H1 (cell line): ENCODE data around the gene ZFP36L2. TPM values are rescaled to one million over a fixed set of nuclear protein-coding genes. Genes with fewer than 3 reads are reported as not detected.

Source experiments
- CTCF ChIA-PET: fragments of 300-600 bp; sonication (Branson Sonifier 250); formaldehyde crosslinking; loops from one replicate; lab custom pipeline; 2021; ENCODE audit not compliant: partially characterized antibody; lab: Charles Lee
- POLR2A ChIA-PET: fragments of 300-600 bp; sonication (Branson Sonifier 250); formaldehyde crosslinking; loops from one replicate; lab custom pipeline; 2021; ENCODE audit warnings: inconsistent platforms; ENCODE audit not compliant: partially characterized antibody; lab: Charles Lee
- DNase-seq, 2 experiments: peaks; one replicate each; pipeline versions ENCODE4 v3.0.0 to v3.0.0-alpha.2; 2010 to 2022; ENCODE audit warnings: low spot score in 2 of 2, low read depth in 1 of 2, mixed read lengths in 1 of 2
- FAIRE-seq: peaks from 2 replicates; lab custom pipeline; 2011; peaks lifted over from hg19 to GRCh38; lab: Jason Lieb, UNC
- H2AFZ ChIP-seq: 2 replicates; pipeline ENCODE4 v1.8.1; 2012; ENCODE audit warnings: low read length, inconsistent platforms
- H2AK5ac ChIP-seq: 2 replicates; pipeline ENCODE4 v1.6.1; 2013; ENCODE audit warnings: low read depth, low read length
- H2BK120ac ChIP-seq: replicated peaks from 2 replicates; pipeline ENCODE3; 2013; ENCODE audit warnings: low read depth, low read length, inconsistent platforms
- H2BK12ac ChIP-seq: 2 replicates; pipeline ENCODE4 v1.6.1; 2013; ENCODE audit warnings: low read depth, low read length
- H2BK15ac ChIP-seq: 2 replicates; pipeline ENCODE4 v1.6.1; 2013; ENCODE audit warnings: low read length
- H2BK20ac ChIP-seq: 2 replicates; pipeline ENCODE4 v1.6.1; 2013; ENCODE audit warnings: low read length
- H2BK5ac ChIP-seq: 2 replicates; pipeline ENCODE4 v1.6.1; 2013; ENCODE audit warnings: low read depth, low read length
- H3K14ac ChIP-seq: 2 replicates; pipeline ENCODE4 v1.6.1; 2013; ENCODE audit warnings: inconsistent platforms; ENCODE audit not compliant: insufficient read length
- H3K18ac ChIP-seq: 2 replicates; pipeline ENCODE4 v1.6.1; 2013; ENCODE audit warnings: low read length; ENCODE audit errors: extremely low read depth
- H3K23ac ChIP-seq: 2 replicates; pipeline ENCODE4 v1.6.1; 2013; ENCODE audit warnings: inconsistent platforms; ENCODE audit not compliant: insufficient read length
- H3K23me2 ChIP-seq: 2 replicates; pipeline ENCODE4 v1.6.1; 2013; ENCODE audit warnings: low read depth, low read length
- H3K27ac ChIP-seq: 2 replicates; pipeline ENCODE4 v1.6.1; 2011; ENCODE audit warnings: low read depth, low read length, inconsistent platforms
- H3K27me3 ChIP-seq, 4 experiments: replicated peaks in 1 of 4; 1 replicate in 1 of 4; 2 replicates in 3 of 4; pipeline versions ENCODE4 v1.6.1 to v1.8.1; 2011 to 2013; ENCODE audit warnings: low read length in 3 of 4, mild to moderate bottlenecking in 3 of 4, inconsistent platforms in 2 of 4, mixed read lengths in 2 of 4, moderate library complexity in 1 of 4; ENCODE audit not compliant: control insufficient read depth in 3 of 4, insufficient read depth in 3 of 4; ENCODE audit errors: extremely low read depth in 1 of 4
- H3K36me3 ChIP-seq, 4 experiments: 2 replicates each; pipeline versions ENCODE4 v1.6.1 to v1.8.1; 2011 to 2013; ENCODE audit warnings: mild to moderate bottlenecking in 4 of 4, low read length in 3 of 4, moderate library complexity in 2 of 4, control low read depth in 1 of 4, inconsistent platforms in 1 of 4; ENCODE audit not compliant: insufficient read depth in 4 of 4, control insufficient read depth in 2 of 4
- H3K4ac ChIP-seq: replicated peaks from 2 replicates; pipeline ENCODE3; 2013; ENCODE audit warnings: low read length, low read depth, mixed read lengths, inconsistent platforms; ENCODE audit not compliant: insufficient read length
- H3K4me1 ChIP-seq, 4 experiments: replicated peaks in 1 of 4; 1 replicate in 1 of 4; 2 replicates in 3 of 4; pipeline versions ENCODE4 v1.6.1 to v1.8.1; 2011 to 2013; ENCODE audit warnings: low read length in 3 of 4, inconsistent platforms in 2 of 4, mixed read lengths in 1 of 4; ENCODE audit not compliant: insufficient read depth in 4 of 4, control insufficient read depth in 3 of 4
- H3K4me2 ChIP-seq, 2 experiments: 2 replicates each; pipeline versions ENCODE4 v1.6.1 to v1.8.1; 2011 to 2013; ENCODE audit warnings: low read depth in 2 of 2, low read length in 2 of 2, control low read depth in 1 of 2, inconsistent platforms in 1 of 2, mild to moderate bottlenecking in 1 of 2; ENCODE audit not compliant: insufficient read depth in 1 of 2
- H3K4me3 ChIP-seq, 4 experiments: fragments of 200-600, 300-600 bp in 1 of 4; sonication (generic), shearing (Covaris generic), sonication (Bioruptor Twin) in 1 of 4; 2 replicates each; pipeline versions ENCODE4 v1.5.1 to v1.8.1; 2011 to 2016; ENCODE audit warnings: low read length in 4 of 4, low read depth in 3 of 4, control low read depth in 2 of 4, inconsistent platforms in 2 of 4, mild to moderate bottlenecking in 2 of 4, mixed read lengths in 1 of 4, moderate library complexity in 1 of 4; ENCODE audit not compliant: insufficient read depth in 2 of 4; ENCODE audit errors: extremely low read depth in 1 of 4
- H3K56ac ChIP-seq: replicated peaks from 2 replicates; pipeline ENCODE3; 2013; ENCODE audit warnings: low read depth, mild to moderate bottlenecking, mixed read lengths, low read length, inconsistent platforms; ENCODE audit not compliant: insufficient read length
- H3K79me1 ChIP-seq: 2 replicates; pipeline ENCODE4 v1.6.1; 2013; ENCODE audit warnings: low read depth, low read length, control low read depth
- H3K79me2 ChIP-seq, 2 experiments: 2 replicates each; pipeline versions ENCODE4 v1.6.1 to v1.8.1; 2012 to 2013; ENCODE audit warnings: low read length in 2 of 2, mild to moderate bottlenecking in 2 of 2, inconsistent platforms in 1 of 2; ENCODE audit not compliant: insufficient read depth in 2 of 2, control insufficient read depth in 1 of 2
- H3K9ac ChIP-seq, 4 experiments: replicated peaks in 1 of 4; 1 replicate in 1 of 4; 2 replicates in 3 of 4; pipeline versions ENCODE4 v1.6.1 to v1.8.1; 2011 to 2013; ENCODE audit warnings: low read depth in 3 of 4, low read length in 3 of 4, control low read depth in 2 of 4, mild to moderate bottlenecking in 2 of 4, moderate library complexity in 2 of 4, inconsistent platforms in 1 of 4; ENCODE audit errors: extremely low read depth in 1 of 4
- H3K9me3 ChIP-seq, 2 experiments: 2 replicates each; pipeline versions ENCODE4 v1.6.1 to v1.8.1; 2012 to 2013; ENCODE audit warnings: mild to moderate bottlenecking in 2 of 2, moderate library complexity in 2 of 2, control low read depth in 1 of 2, inconsistent platforms in 1 of 2, low read depth in 1 of 2, low read length in 1 of 2, mixed read lengths in 1 of 2; ENCODE audit not compliant: insufficient read depth in 2 of 2
- H4K20me1 ChIP-seq, 2 experiments: replicated peaks in 1 of 2; 2 replicates each; pipeline versions ENCODE3 to v1.8.1; 2011 to 2013; ENCODE audit warnings: inconsistent platforms in 2 of 2, low read length in 2 of 2, mild to moderate bottlenecking in 1 of 2; ENCODE audit not compliant: insufficient read depth in 2 of 2, control insufficient read depth in 1 of 2
- H4K5ac ChIP-seq: 2 replicates; pipeline ENCODE4 v1.6.1; 2013; ENCODE audit warnings: low read length, low read depth, mixed read lengths, inconsistent platforms; ENCODE audit not compliant: insufficient read length
- H4K8ac ChIP-seq: 2 replicates; pipeline ENCODE4 v1.8.0; 2013; ENCODE audit warnings: mild to moderate bottlenecking, moderate library complexity, low read length, inconsistent platforms; ENCODE audit not compliant: insufficient read depth; ENCODE audit errors: extremely low read depth
- H4K91ac ChIP-seq: replicated peaks from 2 replicates; pipeline ENCODE3; 2013; ENCODE audit warnings: low read length, mixed read lengths, inconsistent platforms; ENCODE audit not compliant: insufficient read length
- ATF2 ChIP-seq: IDR thresholded peaks from 2 replicates; pipeline ENCODE4 v1.6.1; 2012; ENCODE audit warnings: low read length, inconsistent platforms
- RAD21 ChIP-seq, 2 experiments: IDR thresholded peaks in 1 of 2; conservative IDR thresholded peaks in 1 of 2; 2 replicates each; pipeline ENCODE4 v1.6.1; 2011; ENCODE audit warnings: low read depth in 2 of 2, low read length in 2 of 2, improper control_type of control experiment in 1 of 2, inconsistent platforms in 1 of 2, mild to moderate bottlenecking in 1 of 2, moderate library complexity in 1 of 2
- WGBS, 2 experiments: shearing (Covaris generic) in 1 of 2; methylation state at CpG; one replicate each; pipeline versions ENCODE4 v1.1.6 to v1.1.7; 2013 to 2015; ENCODE audit warnings: low lambda C conversion rate in 2 of 2, mixed read lengths in 2 of 2, inconsistent platforms in 1 of 2, low coverage in 1 of 2, missing lambda C conversion rate in 1 of 2; ENCODE audit not compliant: insufficient replicate concordance in 2 of 2, insufficient coverage in 1 of 2, insufficient read length in 1 of 2; ENCODE audit errors: extremely low coverage in 1 of 2, missing lambda C conversion rate in 1 of 2; 5-methylcytosine and 5-hydroxymethylcytosine counted together
- polyA plus RNA-seq, 7 experiments: library from polyadenylated mRNA; depleted of rRNA in 3 of 7; stranded (reverse) in 5 of 7; unstranded in 2 of 7; fragments of >200 nt in 5 of 7; fragments of 200-250 nt in 2 of 7; gene quantifications; 1 replicate in 5 of 7; 2 replicates in 1 of 7; 4 replicates in 1 of 7; pipeline versions ENCODE4 v1.2.1 to v1.2.3, GENCODE V29; 2011 to 2013; ENCODE audit warnings: missing spikeins in 2 of 7, mixed read lengths in 2 of 7
- total RNA-seq: library from RNA; stranded (reverse); fragmentation: NEBNext Ultra II Directional; extraction: Animal tissue kit (Norgen Biotek cat#: 25700); gene quantifications from 2 replicates; pipeline ENCODE4 v1.2.1, GENCODE V29; 2021

The ZFP36L2 gene
- total and polyA plus RNA-seq, 2 of the 8 experiments (the other 6 are each of a cell fraction or from before 2014, with no cell fraction given): 13.4 to 102 TPM

- Histone ChIP-seq H3K27me3 (no peaks in the 10 kb centered on the region), H2BK12ac (peak overlapping the region; percentile 83; the same call in 1 of the 2 replicates), H3K4me3 (no peak overlapping the region), H3K14ac (no peak overlapping the region), H4K5ac (no peak overlapping the region), H3K27ac (no peak overlapping the region), H2BK120ac (no peak overlapping the region), H3K18ac (no peak overlapping the region), H3K4me2 (no peak overlapping the region), H4K91ac (peak overlapping the region; percentile 25), H2AFZ (no peak overlapping the region), H3K56ac (no peak overlapping the region), H3K36me3 (no peaks in the 10 kb centered on the region), H3K4ac (peak overlapping the region; percentile 9), H4K8ac (no peak overlapping the region), H3K79me2 (no peaks in the 10 kb centered on the region), H3K79me1 (no peaks in the 10 kb centered on the region), H3K23me2 (no peaks in the 10 kb centered on the region), H2AK5ac (no peak overlapping the region), H2BK15ac (no peak overlapping the region), H4K20me1 (no peaks in the 10 kb centered on the region), H3K23ac (no peak overlapping the region), H3K4me1 (peaks cover 0 to 9% (median 4%) of the 10 kb centered on the region in 4 experiments; a peak in 5 of 7 replicates), H2BK5ac (no peak overlapping the region), H3K9me3 (no peaks in the 10 kb centered on the region), H3K9ac (no peak overlapping the region), H2BK20ac (no peak overlapping the region)
- DNase-seq (no peak), FAIRE-seq (no peak)
- ChIA-PET POLR2A (interaction anchor here (1.6 to 4.9 kb wide), 2 partner anchors 11 to 12 kb away, joined by 5 to 30 read pairs; no protein-coding TSS in a partner anchor), CTCF (interaction anchor here (0.6 to 8.8 kb wide), 13 partner anchors 8 to 275 kb away, joined by 3 to 65 read pairs (median 6); partner anchors contain the start of gene ZFP36L2)
- WGBS, 2 experiments: 93% methylated on average over 5 of the region's 5 CpGs; no CpG with 5 or more reads in 1 of the 2 experiments
- TF ChIP-seq RAD21 (IDR thresholded peaks at IDR 0.05 in 1 of 2, conservative IDR thresholded peaks at IDR 0.05 in 1 of 2; ENCODE audit: low read depth in 2 of 2, low read length in 2 of 2): no peak
- TF ChIP-seq ATF2: no peak
These were observed 17.1 kb downstream of the ZFP36L2 start for GRCh38 chr2:43209204-43209717.
